HG02870 (cell line): ENCODE data around the gene ATF7IP.
A peak's percentile ranks its signal among the peaks of the same experiment; 100 is the strongest.

Source experiments
- ATAC-seq: cut with Tn5 transposase; IDR thresholded peaks from one replicate; pipeline ENCODE4 v1.9.1; 2021; ENCODE audit warnings: mild to moderate bottlenecking, moderate library complexity; ENCODE audit not compliant: unreplicated experiment

The ATF7IP gene

DNA sequence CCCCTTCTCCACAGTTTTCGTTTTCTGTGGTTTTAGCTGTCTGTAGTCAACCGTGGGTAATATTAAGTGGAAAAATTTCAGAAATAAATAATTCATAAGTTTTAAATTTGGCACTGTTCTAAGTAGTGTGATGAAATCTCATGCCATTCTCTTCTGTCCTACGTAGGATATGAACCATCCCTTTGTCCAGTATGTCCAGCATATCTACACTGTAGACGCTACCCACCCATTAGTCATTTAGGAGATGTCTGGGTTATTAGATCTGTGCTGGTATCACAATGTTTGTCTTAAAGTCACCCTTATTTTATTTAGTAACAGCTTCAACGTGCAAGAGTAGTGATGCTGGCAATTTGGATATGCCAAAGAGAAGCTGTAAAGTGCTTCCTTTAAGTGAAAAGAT, 44.7 kb downstream of the ATF7IP start:
- ATAC-seq: no peak

DNA sequence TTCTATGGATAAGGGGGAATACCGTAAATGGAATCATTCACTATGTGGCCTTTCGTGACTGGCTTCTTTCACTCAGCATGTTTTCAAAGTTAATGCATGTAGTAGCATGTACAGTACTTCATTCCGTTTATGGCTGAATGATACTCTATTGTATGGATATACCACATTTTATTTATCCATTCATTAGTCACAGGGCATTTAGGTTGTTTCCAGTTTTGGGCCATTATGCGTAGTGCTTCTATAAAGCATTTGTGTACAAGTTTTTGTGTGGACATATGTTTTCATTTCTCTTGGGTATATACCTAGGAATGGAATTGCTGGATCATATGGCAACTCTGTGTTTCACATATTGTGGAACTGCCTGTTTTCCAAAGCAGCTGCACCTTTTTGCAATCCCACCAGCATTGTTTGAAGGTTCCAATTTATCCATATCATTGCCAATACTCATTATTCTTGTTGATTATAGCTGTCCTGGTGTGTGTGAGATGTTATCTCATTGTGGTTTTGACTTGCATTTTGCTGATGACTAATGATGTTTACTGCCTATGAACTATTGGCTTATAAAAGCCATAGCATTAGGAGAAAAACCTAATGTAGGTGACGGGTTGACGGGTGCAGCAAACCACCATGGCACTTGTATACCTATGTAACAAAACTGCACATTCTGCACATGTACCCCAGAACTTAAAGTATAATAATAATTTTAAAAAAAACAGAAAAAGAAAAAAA, 45.5 kb downstream of the ATF7IP start:
- ATAC-seq: no peak

DNA sequence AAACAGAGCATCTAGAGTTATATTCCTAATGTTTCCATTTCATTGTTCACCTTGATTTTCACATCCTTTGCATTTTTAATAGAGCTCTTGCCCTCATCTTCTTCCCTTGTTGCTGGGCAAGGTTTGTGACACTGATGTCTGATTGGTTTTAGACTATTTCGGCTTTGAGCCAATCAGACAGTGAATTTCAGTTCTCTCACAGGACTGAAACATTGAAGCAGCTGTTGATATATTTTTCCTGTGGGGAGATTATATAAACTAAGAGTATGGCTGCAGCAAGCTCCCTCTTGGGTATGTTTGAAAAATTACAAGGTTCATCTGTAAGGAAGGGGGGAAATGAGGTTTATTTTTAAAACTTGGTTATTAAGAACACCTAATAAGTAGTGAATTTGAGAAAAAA, 51.2 kb downstream of the ATF7IP start:
- ATAC-seq: no peak

DNA sequence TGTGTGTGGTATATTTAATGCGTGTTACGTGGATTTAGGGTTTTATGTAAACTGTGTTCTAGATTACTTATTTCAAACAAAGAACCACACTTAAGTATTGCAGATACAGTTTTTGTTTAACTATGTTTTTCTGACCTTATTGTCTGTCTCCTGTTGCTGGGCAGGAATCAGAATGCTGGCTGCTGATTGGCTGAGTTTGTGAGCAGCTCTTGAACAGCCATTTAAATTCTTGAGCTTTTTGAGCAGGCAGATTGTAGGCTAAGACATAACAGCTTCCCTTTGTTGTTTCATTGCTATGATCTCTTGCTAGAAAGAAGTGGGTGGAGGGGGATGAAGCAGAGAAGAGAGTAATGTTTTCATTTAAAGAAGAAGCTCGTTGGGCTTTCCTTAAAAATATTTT, 52.2 kb downstream of the ATF7IP start:
- ATAC-seq: no peak

DNA sequence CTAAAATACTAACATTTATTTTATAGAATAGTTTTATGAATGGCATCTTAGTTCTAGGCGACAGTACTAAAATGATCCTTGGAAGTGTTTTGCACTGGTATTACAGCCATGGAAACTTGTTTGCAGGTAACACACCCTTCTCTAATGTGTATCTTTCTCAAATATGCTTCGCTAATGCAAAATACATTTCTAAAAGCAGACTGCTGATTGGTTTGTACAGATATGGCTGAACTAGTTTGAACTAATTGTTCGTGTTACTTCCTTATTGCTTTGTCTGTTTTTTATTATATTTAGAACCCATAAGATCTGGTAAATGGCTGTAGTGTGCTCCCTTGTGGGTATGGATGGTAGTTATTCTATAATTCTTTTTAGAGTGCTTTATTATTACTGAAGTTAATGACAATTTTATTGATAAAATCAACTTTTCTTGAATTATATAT, 53.0 kb downstream of the ATF7IP start:
- ATAC-seq: no peak

DNA sequence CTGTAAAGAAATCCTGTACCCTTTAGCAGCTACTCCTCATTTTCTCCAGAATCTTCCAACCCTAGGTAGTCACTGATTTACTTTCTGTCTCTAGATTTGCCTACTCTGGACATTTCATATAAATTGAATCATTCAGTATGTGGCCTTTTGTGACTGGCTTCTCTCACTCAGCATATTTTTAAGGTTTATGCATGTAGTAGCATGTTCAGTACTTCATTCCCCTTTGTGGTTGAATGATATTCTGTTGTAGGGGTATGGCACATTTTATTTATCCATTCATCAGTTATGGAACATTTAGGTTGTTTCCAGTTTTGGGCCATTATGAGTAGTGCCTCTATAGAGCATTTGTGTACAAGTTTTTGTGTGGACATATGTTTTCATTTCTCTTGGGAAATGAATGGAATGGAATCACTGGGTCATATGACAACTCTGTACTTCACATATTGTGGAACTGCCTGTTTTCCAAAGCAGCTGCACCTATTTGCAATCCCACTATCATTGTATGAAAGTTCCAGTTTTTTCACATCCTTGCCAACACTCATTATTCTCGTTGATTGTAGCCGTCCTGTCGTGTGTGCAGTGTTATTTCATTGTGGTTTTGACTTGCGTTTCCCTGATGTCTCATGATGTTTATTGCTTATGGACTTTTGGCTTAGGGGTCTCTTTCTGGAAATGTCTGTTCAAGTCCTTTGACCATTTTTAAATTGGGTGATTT, 57.2 kb downstream of the ATF7IP start:
- ATAC-seq: no peak

DNA sequence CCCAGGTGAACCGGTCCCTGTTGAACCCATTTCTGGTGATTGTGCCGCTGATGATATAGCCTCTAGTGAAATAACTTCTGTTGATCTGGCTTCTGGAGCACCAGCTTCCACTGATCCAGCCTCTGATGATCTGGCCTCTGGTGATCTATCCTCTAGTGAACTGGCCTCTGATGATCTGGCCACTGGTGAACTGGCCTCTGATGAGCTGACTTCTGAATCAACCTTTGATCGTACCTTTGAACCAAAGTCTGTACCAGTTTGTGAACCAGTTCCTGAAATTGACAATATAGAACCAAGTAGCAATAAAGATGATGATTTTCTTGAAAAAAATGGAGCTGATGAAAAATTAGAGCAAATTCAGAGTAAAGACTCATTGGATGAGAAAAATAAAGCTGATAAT, 59.1 kb downstream of the ATF7IP start:
- ATAC-seq: no peak

DNA sequence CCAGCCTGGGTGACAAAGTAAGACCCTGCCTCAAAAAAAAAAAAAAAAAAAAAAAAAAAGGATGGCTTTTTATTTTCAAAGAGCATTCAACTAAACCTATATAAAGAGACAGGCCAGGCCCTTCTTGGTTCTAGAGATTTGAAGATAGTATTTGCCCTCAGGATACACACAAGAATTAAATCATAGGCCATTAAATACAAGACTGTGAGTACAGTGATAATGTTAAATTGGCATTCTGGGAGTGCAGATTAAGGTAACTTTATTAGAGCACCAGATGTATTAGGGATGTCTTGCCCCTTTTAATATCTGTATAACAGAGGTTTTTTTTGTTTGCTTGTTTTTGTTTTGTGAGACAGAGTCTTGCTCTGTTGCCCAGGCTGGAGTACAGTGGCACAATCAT, 61.3 kb downstream of the ATF7IP start:
- ATAC-seq: no peak

DNA sequence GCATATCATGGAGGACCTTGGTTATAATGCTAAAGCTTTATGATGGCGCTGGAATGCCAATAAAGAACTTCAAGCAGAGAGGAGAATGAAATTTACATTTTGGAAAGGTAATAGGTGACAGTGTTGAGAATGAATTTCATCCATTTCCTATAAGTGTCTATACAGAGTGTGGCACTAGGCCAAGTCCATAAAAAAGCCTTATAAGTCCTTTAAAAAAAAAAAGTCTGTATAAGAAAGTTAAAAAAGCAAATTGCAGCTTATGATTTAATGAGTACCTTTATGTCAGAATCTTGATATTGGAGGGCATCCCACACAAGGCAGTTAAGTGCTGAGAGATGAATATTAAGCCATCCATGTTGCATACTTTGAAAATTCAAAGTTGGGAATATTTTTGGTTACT, 62.4 kb downstream of the ATF7IP start:
- no peak for ATAC-seq

DNA sequence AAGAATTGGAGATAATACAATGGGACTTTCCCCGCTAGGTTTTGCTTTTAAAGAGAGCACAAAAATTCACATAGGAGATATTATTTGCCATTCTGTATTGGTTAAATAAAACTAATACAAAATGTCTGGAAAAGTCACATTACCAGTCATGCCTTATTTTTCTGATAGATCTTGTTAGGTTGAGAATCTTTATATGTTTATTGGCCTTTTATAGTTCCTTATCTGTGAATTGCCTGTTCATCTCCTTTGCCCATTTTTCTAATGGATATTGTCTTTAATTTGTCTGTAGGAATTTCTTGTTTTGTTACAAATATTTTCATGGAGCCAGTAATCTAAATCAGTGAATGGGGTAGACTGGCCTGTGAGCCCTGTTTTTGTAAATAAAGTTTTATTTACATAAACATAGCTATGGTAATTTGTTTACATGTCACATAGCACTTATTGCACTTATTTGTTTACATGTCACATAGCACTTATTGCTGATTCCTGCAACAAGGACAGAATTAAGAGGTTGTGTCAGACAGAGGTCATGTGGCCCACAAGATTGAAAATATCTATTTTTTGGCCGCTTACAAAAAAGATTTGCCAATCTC, 65.0 kb downstream of the ATF7IP start:
- ATAC-seq: no peak

DNA sequence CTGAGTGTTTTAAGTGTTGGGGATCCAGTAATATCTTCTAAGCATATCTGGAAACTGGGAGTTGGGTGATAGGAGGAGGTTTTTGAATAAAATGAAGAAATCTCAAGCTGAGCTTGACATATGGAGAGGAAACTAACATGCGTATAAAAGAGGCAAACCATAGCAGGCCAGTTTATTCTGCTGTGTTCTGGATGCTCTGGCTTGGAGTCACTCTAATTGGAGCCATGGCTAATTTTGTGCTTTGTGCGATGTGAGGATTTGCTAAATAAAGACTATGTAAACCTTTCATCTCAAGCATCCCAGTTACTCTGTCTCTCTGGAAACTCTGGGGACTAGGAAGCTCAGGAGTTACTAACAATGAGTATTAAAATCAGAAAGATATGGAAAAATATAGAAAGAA, 66.5 kb downstream of the ATF7IP start:
- ATAC-seq: no peak

DNA sequence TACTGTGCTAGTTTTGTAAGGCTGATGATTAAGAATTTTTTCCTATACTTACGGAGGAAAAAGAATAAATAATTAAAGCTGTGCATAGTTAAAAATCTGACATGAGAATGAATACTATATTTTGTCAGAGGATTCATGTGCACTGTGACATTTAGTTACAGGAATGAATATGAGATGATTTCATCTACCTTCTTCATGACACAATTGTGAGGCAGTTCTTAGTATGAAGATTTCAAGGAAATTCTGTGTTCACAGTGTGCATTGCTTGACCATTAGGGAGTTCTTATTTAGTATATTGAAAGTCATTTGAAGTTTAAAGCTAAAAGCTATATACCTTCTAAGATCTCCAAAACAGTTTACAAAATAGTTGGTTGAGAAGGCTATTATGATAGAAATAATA, 70.1 kb downstream of the ATF7IP start:
- ATAC-seq: no peak

DNA sequence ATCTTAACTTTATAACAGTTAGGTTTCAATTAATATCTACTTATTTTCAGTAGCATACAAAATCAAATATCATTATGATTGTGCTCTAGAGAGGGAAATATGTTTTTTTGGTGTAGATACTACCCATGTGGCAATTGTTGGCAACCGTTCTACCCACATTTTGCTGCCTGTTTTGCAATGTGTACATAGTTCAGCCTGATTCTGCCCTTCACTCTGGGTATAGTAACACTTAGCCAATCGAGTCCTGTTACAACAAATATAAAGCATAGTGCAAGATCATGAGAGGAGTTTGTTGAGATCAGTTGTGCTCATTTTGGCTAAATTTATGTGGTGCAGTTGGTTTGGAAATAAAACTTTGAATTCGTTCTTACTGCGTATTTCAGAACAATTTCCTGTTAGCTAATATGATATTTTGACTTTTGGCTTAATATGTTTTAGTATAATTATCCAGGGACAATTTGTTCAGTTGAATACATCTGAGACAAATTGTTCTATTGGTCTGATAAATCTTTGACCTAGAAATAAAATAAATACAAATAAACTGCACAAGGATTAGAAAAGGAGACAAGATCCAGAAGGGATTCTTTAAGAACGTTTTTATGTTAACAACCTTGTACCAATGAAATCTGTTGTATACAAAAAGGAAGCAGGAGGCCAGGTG, 76.9 kb downstream of the ATF7IP start:
- ATAC-seq: no peak

DNA sequence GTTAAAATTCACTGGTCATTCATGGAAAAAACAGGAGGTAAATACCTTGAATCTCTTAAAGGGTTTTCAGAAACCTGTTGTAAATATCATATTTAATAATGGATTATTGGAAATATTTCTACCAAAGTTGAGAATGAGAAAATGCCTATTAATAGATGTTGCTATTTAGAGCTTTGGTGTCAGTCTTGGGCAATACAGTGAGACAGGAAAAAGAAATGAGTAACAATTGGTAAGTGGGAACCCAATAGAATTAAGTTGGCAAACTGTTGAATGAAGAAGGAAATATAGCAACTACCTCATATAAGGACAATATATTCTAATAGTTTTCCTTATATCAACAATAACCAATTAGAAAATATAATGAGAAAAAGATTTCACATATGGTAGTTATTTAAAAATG, 78.0 kb downstream of the ATF7IP start:
- no peak for ATAC-seq

DNA sequence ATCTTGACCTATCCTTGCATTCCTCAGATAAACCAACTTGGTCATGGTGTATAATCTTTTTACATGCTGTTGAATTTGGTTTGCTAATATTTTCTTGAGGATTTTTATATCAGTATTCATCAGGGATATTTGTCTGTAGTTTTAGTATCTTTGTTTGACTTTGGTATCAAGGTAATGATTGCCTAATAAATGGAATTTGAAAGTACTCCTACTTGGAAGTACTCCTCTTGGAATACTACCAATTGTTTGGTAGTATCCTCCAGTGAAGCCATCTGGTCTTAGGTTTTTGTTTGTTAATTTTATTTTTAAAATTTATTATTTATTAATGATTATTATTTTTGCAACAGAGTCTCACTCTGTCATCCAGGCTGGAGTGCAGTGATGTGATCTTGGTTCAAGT, 85.0 kb downstream of the ATF7IP start:
- ATAC-seq: no peak

DNA sequence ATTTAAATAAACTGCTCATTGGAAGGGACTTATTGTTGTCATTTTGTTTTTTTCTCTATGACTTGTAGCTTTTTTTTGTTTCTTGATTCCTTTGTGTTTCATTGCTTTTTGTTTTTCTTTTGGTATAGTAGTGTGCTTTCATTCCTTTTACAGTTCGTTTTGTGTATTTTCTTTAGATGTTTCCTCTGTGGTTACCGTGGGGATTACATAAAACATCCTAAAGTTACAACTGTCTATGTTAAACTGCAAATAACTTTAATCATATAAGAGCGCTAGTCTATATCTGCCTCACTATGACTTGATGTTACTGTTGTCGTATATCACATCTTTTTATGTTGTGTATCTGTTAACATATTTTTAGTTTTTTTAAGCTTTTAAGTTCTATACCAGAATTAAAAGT, 86.9 kb downstream of the ATF7IP start:
- ATAC-seq: no peak

DNA sequence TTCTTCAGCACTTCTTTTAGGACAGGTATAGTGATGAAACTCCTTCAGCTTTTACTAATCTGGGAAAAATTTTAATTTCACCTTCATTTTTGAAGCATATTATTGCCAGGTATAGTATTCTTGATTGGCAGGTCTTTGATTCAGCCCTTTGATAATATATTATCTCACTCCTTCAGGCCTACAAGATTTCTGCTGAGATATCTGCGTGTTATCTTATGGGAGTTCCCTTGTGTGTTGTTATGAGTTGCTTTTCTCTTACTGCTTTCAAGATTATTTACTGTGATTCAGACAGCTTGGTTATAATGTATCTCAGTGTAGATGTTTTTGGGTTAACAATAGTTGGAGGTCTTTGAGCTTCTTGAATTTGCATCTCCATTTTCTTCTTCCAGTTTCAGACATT, 87.4 kb downstream of the ATF7IP start:
- no peak for ATAC-seq

DNA sequence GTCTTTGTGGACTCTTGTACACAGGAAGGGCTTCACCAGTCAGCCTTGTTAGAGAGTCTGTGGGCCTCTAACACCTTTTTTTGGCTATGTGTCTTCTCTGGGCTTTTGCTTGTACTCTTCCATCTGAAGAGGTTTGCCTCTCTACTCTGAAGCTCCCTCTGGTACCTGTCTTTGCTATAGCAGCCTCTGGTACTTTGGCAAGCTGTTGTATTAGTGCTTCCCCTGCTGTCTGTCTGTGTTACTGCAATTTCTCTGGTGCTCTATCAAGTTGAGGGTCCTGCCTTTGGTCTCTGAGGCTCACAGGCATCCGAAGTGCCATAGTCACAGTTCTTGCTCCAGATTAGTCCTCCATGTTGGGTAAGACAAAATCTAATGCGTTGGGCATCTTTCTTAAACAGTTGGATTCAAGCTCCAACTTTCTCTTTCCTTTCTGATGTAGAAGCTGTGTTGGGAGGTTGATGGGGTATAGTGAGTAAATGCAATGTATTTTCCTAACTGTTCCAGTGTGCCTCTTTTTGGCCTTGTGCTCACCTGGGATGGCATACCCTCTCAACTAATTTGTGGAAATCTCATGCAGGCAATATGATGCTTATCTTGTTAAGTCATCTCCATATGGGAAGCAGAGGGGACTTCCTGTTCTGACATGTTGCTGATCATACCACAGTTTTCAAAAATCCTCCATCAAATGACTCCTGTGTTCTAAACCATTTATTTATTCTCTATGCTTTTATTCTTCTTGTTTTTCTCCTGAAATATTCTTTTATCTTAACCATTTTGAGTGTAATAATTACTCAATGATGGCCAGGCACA, 88.8 kb downstream of the ATF7IP start:
- peak; percentile 67 for ATAC-seq

DNA sequence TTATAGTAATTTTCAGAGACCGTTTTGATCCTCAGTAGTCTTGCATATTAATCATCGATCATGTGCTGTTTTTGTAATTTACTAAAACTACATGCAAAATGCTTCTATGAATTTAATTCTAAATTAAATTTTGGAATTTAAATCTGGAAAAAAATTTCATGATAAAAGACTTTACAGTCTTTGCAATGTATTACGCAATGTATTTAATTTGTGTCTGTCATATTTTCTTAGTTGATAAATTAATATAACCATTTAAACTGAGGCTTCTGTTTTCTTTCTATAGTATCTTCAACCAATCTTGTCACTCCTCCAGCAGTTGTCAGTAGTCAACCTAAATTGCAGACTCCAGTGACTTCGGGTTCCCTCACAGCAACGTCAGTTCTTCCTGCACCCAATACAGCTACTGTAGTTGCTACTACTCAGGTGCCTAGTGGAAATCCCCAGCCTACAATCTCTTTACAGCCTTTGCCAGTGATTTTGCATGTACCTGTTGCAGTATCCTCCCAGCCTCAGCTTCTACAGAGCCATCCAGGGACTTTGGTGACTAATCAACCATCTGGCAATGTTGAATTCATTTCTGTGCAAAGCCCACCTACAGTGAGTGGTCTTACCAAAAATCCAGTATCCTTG, 94.8 kb downstream of the ATF7IP start:
- no peak for ATAC-seq

DNA sequence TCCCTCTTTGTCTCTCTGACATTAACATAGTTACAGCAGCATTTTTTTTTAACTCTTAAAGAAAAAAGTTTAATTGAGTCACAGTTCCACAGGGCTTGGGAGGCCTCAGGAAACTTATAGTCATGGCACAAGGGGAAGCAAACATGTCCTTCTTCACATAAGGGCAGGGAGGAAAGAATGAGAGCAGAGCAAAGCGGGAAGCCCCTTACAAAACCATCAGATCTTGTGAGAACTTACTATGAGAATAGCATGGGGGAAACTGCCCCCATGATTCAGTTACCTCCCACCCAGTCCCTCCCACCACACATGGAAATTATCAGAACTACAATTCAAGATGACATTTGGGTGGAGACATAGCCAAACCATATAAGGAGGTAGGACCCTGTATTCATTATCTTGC, 106.0 kb downstream of the ATF7IP start:
- ATAC-seq: no peak
